Measurements from ENCODE around the gene STXBP6. TPM values are rescaled to one million over a fixed set of nuclear protein-coding genes. Genes with fewer than 3 reads are reported as not detected.

Gene STXBP6
- total RNA-seq, 1 donor from 2014 or later, result 29.4 TPM

DNA sequence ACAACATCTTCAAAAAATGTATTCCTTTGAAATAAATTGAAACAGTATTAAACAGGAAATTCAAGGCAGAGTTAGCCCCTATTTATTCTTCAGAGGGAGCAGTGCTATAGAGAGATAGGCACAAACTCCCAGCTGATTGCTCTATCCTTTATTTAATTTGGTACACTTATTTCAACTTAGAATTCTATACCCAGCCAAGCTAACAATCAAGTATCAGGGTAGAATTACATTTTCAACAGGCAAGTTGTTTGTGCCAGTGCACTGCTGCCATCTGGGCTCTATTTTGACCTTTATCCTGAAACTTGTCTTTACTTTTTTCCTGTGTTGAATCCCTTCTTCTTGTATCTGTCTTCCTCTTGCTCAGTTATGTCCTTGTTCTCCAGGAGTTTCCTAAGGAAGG lies 159.2 kb downstream of the STXBP6 start:
- Histone ChIP-seq H3K36me3 (no peaks in the 10 kb centered on the region), H3K27me3 (ENCODE audit: low read depth) (no peaks in the 10 kb centered on the region), H3K27ac (no peak overlapping the region), H3K9me3 (peaks cover 12% of the 10 kb centered on the region), H3K4me1 (peaks cover 3% of the 10 kb centered on the region), H3K4me3 (no peak overlapping the region)
- ATAC-seq (no peak), DNase-seq (no peak)
- intact Hi-C loops (cut with DNase I), result no loop called here
- TF ChIP-seq, protein P1, sequence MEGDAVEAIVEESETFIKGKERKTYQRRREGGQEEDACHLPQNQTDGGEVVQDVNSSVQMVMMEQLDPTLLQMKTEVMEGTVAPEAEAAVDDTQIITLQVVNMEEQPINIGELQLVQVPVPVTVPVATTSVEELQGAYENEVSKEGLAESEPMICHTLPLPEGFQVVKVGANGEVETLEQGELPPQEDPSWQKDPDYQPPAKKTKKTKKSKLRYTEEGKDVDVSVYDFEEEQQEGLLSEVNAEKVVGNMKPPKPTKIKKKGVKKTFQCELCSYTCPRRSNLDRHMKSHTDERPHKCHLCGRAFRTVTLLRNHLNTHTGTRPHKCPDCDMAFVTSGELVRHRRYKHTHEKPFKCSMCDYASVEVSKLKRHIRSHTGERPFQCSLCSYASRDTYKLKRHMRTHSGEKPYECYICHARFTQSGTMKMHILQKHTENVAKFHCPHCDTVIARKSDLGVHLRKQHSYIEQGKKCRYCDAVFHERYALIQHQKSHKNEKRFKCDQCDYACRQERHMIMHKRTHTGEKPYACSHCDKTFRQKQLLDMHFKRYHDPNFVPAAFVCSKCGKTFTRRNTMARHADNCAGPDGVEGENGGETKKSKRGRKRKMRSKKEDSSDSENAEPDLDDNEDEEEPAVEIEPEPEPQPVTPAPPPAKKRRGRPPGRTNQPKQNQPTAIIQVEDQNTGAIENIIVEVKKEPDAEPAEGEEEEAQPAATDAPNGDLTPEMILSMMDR (IDR thresholded peaks at IDR 0.05), result no peak

DNA sequence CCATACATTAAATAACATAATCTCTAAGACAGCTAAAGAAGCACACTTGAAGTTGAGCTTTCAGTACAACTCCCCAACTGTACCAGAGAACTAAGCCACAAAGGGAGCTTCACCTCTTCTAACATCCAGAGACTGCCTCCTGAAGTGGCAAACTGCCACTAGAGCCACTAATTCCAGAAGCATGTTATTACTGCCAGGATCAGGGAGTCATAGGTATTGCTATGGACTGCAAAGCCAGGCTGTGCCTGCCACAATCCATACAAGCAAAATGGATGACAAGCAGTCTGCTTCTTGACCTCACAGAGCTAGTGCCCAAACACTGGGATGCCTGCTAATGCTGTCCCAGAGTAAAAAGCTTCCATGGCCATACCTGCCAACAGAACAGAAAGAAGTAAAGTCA lies 160.1 kb downstream of the STXBP6 start:
- Histone ChIP-seq H3K27ac (no peak overlapping the region), H3K4me3 (no peak overlapping the region), H3K36me3 (no peaks in the 10 kb centered on the region), H3K27me3 (ENCODE audit: low read depth) (no peaks in the 10 kb centered on the region), H3K4me1 (no peaks in the 10 kb centered on the region), H3K9me3 (peaks cover 12% of the 10 kb centered on the region)
- DNase-seq (no peak), ATAC-seq (no peak)
- intact Hi-C loops (cut with DNase I), result no loop called here
- TF ChIP-seq, protein P1 (IDR thresholded peaks at IDR 0.05), result no peak

DNA sequence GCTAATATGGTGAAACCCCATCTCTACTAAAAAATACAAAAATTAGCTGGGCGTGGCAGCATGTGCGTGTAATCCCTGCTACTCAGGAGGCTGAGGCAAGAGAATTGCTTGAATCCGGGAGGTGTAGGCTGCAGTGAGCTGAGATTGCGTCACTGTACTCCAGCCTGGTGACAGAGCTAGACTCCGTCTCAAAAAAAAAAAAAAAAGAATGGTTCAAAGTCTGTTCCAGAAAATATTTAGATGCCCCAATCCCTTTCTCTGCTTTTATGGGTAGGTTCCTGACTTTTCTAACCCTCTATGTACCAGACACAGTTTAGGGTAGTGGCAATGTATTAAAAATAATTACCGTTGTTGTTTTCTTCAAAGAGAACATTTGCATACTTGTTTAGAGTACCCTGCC lies 161.4 kb downstream of the STXBP6 start:
- Histone ChIP-seq H3K4me3 (no peak overlapping the region), H3K9me3 (peaks cover 12% of the 10 kb centered on the region), H3K36me3 (no peaks in the 10 kb centered on the region), H3K4me1 (no peaks in the 10 kb centered on the region), H3K27me3 (ENCODE audit: low read depth) (no peaks in the 10 kb centered on the region), H3K27ac (no peak overlapping the region)
- DNase-seq (no peak), ATAC-seq (no peak)
- intact Hi-C loops (cut with DNase I), result no loop called here
- TF ChIP-seq, protein P1 (IDR thresholded peaks at IDR 0.05), result no peak

DNA sequence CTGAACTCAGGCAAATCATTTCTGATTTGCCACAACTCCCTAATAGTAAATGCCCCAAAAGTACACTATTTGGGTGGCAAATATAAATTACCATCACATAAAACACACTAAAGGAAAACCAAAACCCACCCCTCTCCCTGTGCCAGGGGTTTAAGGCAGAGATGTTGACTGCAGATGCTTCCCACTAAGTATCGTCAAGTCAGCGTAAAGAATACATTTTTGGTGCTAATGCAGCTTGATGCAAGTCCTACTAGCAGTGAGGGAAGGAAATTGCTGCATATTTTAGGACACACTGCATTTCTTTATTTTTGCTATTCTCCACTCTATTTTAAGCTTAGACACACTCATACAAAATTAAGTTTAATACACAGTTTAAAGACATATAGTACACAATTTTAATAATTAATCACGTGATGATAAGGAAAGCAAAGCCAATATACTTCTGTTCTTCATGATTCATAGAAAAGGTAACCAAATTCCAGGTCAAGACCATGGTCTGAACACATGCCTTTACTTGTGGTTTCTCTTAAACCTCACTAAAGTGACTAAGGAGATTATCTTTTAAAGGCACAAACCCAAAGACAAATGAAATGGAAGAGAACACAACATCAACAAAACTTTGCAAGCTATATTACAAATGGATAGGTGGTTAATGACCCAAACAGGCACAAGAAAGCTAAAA lies 162.2 kb downstream of the STXBP6 start:
- intact Hi-C loops (cut with DNase I), result no loop called here
- ATAC-seq (no peak), DNase-seq (no peak)
- H3K4me1 ChIP-seq, result no peaks in the 10 kb centered on the region
- TF ChIP-seq, protein P1 (IDR thresholded peaks at IDR 0.05), result no peak
- no peak overlapping the region for H3K4me3 ChIP-seq
- no peak overlapping the region for H3K27ac ChIP-seq
- peaks cover 12% of the 10 kb centered on the region for H3K9me3 ChIP-seq
- no peaks in the 10 kb centered on the region for H3K36me3 ChIP-seq
- no peaks in the 10 kb centered on the region for H3K27me3 ChIP-seq (ENCODE audit: low read depth)

DNA sequence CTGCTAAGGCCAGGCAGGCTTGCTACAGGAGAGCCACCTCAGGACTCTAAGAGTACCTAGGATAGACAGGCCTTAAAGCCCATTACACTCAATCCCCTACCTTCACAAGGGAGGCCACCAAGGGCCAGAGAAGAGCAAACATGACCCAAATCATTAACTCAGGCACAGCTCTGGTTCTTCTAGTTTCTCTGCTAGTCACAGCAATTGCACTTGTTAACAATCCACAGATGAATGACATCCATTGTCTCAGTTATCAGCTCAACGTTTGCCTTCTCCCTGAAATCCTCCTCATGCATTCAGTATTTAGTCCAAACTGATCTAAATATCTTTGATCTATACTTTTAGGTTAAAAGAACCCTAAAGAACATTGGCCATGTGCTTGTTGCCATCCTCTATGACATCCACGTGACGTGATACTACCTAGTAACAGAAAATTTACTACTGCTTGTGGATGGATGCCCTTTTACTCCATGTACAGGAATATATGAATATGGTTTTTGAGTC lies 164.5 kb downstream of the STXBP6 start:
- ATAC-seq, result no peak
- H3K4me3 ChIP-seq, result no peak overlapping the region
- H3K4me1 ChIP-seq, result no peaks in the 10 kb centered on the region
- peaks cover 5% of the 10 kb centered on the region for H3K9me3 ChIP-seq
- H3K36me3 ChIP-seq, result no peaks in the 10 kb centered on the region
- TF ChIP-seq, protein P1 (IDR thresholded peaks at IDR 0.05), result no peak
- DNase-seq, result no peak
- H3K27ac ChIP-seq, result no peak overlapping the region
- intact Hi-C loops (cut with DNase I), result no loop called here
- no peaks in the 10 kb centered on the region for H3K27me3 ChIP-seq (ENCODE audit: low read depth)

All from lower lobe of right lung (tissue), 2 donors.